GM12874 (cell line): ENCODE data around the gene SIX6.

Experiments
- TF ChIP-seq, protein P1 (sequence below): IDR thresholded peaks from 2 replicates; pipeline ENCODE4 v1.5.1; 2011; ENCODE audit warnings: low read depth, mild to moderate bottlenecking, control low read depth, low read length, moderate library complexity; ENCODE audit not compliant: insufficient read depth

SIX6 gene

DNA sequence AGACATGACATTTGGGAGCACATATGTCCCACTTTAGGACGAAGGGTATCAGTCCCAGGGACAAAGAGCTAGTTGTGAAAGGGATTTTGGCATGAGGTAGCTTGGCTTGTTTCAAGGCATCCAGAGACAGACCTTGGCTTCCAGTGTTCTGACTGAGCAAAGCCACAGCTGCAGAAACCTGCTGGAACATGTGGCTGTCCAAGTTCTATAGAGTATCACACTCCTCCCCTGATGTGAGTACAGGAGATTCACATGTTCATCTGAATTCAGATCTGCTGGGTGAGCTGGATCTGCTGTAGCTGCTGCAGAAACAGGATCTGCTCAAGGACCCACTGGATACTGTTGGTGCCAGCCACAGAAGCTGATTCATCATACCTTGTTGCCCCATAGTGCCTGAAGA is 13.0 kb upstream of the SIX6 start:
- TF ChIP-seq, protein P1, sequence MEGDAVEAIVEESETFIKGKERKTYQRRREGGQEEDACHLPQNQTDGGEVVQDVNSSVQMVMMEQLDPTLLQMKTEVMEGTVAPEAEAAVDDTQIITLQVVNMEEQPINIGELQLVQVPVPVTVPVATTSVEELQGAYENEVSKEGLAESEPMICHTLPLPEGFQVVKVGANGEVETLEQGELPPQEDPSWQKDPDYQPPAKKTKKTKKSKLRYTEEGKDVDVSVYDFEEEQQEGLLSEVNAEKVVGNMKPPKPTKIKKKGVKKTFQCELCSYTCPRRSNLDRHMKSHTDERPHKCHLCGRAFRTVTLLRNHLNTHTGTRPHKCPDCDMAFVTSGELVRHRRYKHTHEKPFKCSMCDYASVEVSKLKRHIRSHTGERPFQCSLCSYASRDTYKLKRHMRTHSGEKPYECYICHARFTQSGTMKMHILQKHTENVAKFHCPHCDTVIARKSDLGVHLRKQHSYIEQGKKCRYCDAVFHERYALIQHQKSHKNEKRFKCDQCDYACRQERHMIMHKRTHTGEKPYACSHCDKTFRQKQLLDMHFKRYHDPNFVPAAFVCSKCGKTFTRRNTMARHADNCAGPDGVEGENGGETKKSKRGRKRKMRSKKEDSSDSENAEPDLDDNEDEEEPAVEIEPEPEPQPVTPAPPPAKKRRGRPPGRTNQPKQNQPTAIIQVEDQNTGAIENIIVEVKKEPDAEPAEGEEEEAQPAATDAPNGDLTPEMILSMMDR, result no peak

DNA sequence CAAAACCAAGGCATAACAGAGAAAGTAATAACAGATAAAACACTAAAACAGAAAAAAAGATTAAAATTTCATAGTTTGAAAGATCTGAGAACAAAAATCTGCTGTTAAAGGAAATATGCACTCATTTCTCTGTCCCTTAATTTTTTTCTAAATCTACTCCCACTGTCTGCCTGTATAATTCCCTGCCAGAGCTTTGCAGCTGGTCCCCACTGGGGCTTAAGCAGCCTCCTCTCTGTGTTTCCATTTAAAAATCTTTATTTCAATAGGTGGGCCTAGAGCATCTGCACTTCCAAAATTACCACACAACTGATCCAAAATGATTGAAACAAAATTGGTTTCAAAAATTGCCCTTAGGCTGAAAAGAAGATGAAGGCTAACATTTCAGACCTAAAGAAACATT is 6.4 kb upstream of the SIX6 start:
- TF ChIP-seq, protein P1, result no peak

DNA sequence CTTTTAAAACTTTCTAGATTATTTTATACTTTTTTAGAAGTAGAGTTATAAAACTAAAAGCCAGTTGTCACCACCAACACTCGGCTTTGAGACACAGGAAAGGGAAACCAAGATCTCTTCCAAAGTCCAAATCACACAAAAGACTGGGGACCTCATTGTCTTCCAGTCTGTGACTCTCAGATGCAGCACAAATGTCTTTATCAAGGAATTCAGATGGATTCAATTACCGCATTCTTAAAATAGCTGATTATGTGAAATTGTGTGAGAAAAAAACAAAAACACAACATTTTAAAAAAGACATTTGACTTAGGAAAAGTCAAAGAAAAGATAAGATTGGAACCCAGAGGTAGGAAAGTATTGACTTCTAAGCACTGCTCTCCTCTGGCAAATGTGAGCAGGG is 3.5 kb upstream of the SIX6 start:
- TF ChIP-seq, protein P1, result no peak

DNA sequence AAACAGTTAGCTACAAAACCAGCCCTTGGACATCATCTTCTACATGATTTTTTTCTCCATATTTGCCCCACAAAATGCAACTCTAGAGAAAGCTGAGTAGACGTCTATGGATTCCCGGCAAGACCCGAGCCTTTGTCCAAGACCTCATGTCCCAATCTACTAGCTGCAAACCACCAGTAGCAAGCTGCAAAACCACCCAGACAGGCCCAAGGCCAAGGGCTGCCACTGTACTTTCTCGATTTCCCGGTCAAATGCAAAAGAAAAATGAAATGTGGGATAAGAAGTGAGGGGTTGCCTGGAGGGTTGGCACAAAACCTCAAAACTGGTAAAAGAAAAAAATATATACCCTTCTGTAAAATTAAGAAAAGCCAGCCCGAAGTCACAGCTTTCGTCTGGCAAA is 2.9 kb upstream of the SIX6 start:
- TF ChIP-seq, protein P1, result no peak

DNA sequence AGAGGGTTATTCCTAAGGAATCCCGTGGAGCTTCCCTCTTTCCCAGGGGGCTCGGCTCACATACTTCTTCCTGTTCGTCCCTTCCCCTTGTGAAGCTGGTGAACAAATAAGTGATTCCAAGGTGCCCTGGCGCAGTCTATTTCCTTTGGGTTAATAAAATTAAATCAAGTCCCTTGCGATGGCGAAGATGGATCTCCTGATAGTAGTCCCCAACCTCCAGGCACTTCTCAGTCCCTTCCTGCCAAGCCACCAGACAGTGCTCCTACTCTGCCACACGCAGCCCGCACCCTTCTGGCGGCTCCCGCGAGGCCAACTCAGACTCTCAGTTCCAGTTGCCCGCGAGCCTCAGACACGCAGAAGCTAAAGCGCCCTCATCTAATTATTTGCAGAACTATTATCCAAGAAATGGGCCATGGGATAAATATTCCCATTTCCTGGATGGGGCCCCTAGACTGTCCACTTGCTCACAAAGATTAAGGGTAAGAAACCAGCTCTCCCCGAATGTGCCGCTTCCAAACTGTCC is 2.4 kb upstream of the SIX6 start:
- TF ChIP-seq, protein P1, result no peak

DNA sequence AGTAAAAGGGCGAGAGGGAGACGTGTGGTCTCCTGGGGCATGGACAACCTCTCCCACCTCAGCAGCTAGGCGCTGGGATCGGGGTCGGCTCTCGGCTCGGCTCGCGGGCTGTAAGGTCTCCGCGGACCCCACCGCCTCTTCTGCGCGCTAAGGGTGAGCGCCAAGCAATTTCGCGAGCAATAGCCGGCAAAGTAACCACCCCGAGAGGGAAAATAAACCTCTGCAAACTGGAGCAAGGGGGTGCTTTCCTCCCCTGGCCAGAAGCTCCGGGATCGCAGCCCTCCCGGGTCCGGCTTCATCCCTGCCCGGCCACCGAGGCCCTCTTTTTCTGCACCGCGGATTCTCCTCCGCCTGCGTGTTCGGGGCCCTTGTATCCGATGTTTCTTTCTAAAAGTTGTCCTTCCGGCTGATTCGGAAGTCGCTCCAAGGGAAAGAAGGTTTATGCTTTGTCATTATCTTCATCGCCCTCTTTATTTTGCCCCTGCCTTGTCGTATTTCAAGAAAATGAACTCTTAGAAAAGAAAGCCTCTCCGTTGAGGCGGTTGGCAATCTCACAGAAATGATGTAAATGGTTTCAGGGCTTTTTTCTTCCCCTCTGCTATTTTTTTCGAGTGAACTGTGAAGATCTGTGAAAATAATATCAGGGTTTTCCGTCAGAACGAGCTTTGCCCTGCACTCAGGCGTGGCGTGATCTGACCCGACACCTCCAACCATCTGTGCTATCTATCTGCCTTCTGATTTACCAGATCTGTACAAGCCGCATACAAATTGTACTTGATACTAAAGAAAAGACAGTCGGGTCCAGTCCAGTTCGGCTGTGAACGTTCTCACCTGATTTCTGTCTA is 1.7 kb upstream of the SIX6 start:
- TF ChIP-seq, protein P1, result no peak

DNA sequence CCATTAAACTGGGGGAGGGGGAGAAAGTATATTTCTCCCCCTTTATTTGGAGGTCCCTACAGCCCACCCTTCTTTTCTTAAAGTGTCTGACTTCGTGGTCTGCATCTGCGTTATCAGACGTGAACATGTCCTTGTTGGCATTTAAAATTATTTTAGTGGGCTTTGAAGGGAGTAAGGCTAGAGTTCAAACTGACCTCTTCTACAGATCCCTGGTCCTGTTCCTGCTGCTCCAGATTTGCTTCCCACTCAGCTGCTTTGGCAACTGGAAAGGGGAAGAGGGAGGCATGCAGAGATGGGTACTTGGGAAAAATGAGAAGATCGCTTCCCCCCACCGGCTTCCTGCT is 611 bp upstream of the SIX6 start:
- TF ChIP-seq, protein P1, result no peak
